ENCODE measurements around the gene KRTAP9-2.

- no peak for TF ChIP-seq CTCF (IDR thresholded peaks at IDR 0.05)
- TF ChIP-seq POLR2A (IDR thresholded peaks at IDR 0.05; ENCODE audit: low read length): no peak
- TF ChIP-seq REST (IDR thresholded peaks at IDR 0.05): no peak
Measured at GRCh38 chr17:41267711-41268110, 41.3 kb downstream of the KRTAP9-2 start.
